ENCODE data around the gene CLDN16. TPM values are rescaled to one million over a fixed set of nuclear protein-coding genes. Genes with fewer than 3 reads are reported as not detected.

The CLDN16 gene
- total RNA-seq, 6 donors from 2014 or later, result 0.06 to 1.7 (median 0.32) TPM

DNA sequence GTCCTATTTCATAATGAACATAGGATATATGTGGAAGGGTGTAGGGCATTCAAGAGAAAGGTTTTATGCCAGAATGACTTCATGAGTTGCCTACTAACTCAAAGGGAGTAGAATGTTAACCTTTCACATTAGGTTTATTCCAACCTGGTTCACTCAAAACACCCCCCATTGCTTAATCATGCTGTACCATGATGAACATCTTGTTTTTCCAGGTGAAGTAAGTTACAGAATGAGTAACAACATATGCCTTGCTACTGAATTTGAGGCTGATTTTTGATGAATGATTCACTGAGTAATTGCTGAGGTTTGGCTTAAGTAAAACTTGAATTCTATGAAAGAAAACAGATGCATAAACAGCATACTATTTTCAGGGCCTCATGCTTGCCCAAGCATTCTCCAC is 5.9 kb upstream of the CLDN16 start:
- no peak overlapping the region for H3K4me3 ChIP-seq
- DNase-seq, result no peak
- ATAC-seq (ENCODE audit: low FRiP score in 2 of 2), result no peak
- no peaks in the 10 kb centered on the region for H3K9me3 ChIP-seq
- no peaks in the 10 kb centered on the region for H3K27me3 ChIP-seq
- no peak overlapping the region for H3K27ac ChIP-seq
- no peak for TF ChIP-seq POLR2AphosphoS5 (IDR thresholded peaks at IDR 0.05)
- TF ChIP-seq EP300 (IDR thresholded peaks at IDR 0.05), result no peak
- no peak for TF ChIP-seq POLR2A (IDR thresholded peaks at IDR 0.05)
- TF ChIP-seq, protein P1, sequence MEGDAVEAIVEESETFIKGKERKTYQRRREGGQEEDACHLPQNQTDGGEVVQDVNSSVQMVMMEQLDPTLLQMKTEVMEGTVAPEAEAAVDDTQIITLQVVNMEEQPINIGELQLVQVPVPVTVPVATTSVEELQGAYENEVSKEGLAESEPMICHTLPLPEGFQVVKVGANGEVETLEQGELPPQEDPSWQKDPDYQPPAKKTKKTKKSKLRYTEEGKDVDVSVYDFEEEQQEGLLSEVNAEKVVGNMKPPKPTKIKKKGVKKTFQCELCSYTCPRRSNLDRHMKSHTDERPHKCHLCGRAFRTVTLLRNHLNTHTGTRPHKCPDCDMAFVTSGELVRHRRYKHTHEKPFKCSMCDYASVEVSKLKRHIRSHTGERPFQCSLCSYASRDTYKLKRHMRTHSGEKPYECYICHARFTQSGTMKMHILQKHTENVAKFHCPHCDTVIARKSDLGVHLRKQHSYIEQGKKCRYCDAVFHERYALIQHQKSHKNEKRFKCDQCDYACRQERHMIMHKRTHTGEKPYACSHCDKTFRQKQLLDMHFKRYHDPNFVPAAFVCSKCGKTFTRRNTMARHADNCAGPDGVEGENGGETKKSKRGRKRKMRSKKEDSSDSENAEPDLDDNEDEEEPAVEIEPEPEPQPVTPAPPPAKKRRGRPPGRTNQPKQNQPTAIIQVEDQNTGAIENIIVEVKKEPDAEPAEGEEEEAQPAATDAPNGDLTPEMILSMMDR (IDR thresholded peaks at IDR 0.05), result no peak
- peaks cover 0 to 7% (median 2%) of the 10 kb centered on the region in 4 donors for H3K4me1 ChIP-seq
- no peaks in the 10 kb centered on the region for H3K36me3 ChIP-seq

DNA sequence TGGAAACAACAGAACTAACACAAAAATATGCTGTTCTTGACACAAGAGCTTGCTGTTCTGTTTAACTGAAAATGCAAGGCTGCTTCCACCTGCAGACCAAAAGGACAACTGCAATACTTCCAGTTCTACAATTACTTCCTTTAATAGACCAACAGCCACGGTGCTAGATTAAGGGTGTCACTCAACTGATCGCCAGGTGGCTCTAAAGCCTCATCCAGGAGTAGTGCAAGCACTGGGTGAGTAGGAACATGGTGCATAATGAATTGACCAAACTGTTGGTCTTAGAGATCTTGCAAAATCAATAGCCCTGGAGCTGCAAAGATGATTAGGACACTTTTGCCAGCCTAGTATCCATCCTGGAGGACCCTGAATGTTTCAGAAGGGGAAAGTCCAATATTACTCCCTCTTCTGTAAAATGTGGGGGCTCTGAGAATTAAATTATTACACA is 3.6 kb upstream of the CLDN16 start:
- no peaks in the 10 kb centered on the region for H3K27me3 ChIP-seq
- H3K9me3 ChIP-seq, result no peaks in the 10 kb centered on the region
- H3K36me3 ChIP-seq, result no peaks in the 10 kb centered on the region
- WGBS, 2 donors, result 18 to 20% methylated on average over 2 of the region's 2 CpGs
- ATAC-seq (ENCODE audit: low FRiP score in 2 of 2), result peak; percentile 39 to 76
- peak in 1 of 2 donors; percentile 68 for DNase-seq
- no peak overlapping the region for H3K27ac ChIP-seq
- TF ChIP-seq POLR2A (IDR thresholded peaks at IDR 0.05) (no peak), POLR2AphosphoS5 (IDR thresholded peaks at IDR 0.05) (no peak), EP300 (IDR thresholded peaks at IDR 0.05) (no peak)
- TF ChIP-seq, protein P1 (IDR thresholded peaks at IDR 0.05), result peak in 4 of 6 experiments; percentile 30 to 78 (median 65)
- peaks cover 0 to 7% (median 2%) of the 10 kb centered on the region in 4 donors for H3K4me1 ChIP-seq
- no peak overlapping the region for H3K4me3 ChIP-seq

GRCh38 chr3:190385731-190386688 is 2.0 kb upstream of the CLDN16 start:
- H3K27me3 ChIP-seq, result no peaks in the 10 kb centered on the region
- DNase-seq (no peak), ATAC-seq (ENCODE audit: low FRiP score in 2 of 2) (peak; percentile 65 to 75)
- H3K9me3 ChIP-seq, result no peaks in the 10 kb centered on the region
- H3K4me1 ChIP-seq, result peaks cover 0 to 7% (median 2%) of the 10 kb centered on the region in 4 donors
- 51 to 62% methylated on average over 8 of the region's 8 CpGs for WGBS, 2 donors
- H3K4me3 ChIP-seq, result no peak overlapping the region
- TF ChIP-seq EP300 (IDR thresholded peaks at IDR 0.05) (peak in 1 of 4 donors; percentile 39), POLR2AphosphoS5 (IDR thresholded peaks at IDR 0.05) (no peak)
- TF ChIP-seq, protein P1 (IDR thresholded peaks at IDR 0.05), result no peak
- H3K36me3 ChIP-seq, result no peaks in the 10 kb centered on the region
- H3K27ac ChIP-seq, result no peak overlapping the region

- WGBS, 2 donors, result 66 to 78% methylated on average over 3 of the region's 3 CpGs
- Histone ChIP-seq H3K36me3 (no peaks in the 10 kb centered on the region), H3K27me3 (no peaks in the 10 kb centered on the region), H3K4me1 (peaks cover 0 to 7% (median 2%) of the 10 kb centered on the region in 4 donors), H3K27ac (no peak overlapping the region), H3K4me3 (no peak overlapping the region), H3K9me3 (no peaks in the 10 kb centered on the region)
- ATAC-seq (ENCODE audit: low FRiP score in 2 of 2) (no peak), DNase-seq (no peak)
- TF ChIP-seq, protein P1 (IDR thresholded peaks at IDR 0.05), result no peak
- TF ChIP-seq POLR2A (IDR thresholded peaks at IDR 0.05), result no peak
Measured at GRCh38 chr3:190388703-190389102, 740 bp downstream of the CLDN16 start.

Data from upper lobe of left lung (tissue), 6 donors.